K562 treated with DMSO at 1 percent for 4 hours (cell line): ENCODE results near the gene OR2Y1. TPM values are rescaled to one million over a fixed set of nuclear protein-coding genes. Genes with fewer than 3 reads are reported as not detected.

Source experiments
- total RNA-seq: library from RNA; unstranded; fragments of 300-600 nt; gene quantifications from 2 replicates; pipeline ENCODE4 v1.2.3, GENCODE V29; 2022; ENCODE audit not compliant: insufficient read depth

Gene OR2Y1, protein sequence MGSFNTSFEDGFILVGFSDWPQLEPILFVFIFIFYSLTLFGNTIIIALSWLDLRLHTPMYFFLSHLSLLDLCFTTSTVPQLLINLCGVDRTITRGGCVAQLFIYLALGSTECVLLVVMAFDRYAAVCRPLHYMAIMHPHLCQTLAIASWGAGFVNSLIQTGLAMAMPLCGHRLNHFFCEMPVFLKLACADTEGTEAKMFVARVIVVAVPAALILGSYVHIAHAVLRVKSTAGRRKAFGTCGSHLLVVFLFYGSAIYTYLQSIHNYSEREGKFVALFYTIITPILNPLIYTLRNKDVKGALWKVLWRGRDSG
- total RNA-seq, result not detected in 2 replicates

DNA sequence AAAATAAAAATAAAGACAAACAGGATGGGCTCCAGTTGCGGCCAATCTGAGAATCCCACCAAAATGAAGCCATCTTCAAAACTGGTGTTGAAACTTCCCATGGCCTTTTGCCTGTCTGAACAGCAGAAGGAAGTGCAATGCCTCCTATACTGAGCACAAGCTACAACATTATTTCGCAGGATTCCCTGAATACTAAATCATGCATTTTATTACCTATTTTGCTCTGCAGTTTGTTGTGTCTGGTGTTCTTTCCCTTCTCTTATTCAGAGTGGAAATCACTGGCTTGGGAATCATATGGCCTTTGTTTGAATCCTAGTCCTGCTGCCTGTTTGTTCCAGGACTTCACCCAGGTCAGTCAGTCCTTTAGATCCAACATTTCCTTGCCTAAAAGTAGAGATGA is at the start of gene OR2Y1:
Gene OR2Y1, minus strand, starts transcription at position 101 of the 400 bp plus-strand sequence. Its CDS starts 0 bp downstream, at position 101.

Other genes with a start within 250 kb of the OR2Y1 start
- 11.6 and 11.8 TPM in 2 replicates for gene CNOT6, start 245.7 kb downstream of the OR2Y1 start, total RNA-seq
- not detected in 2 replicates for gene SCGB3A1, start 148.6 kb downstream of the OR2Y1 start, total RNA-seq
- 0.62 and 1.2 TPM in 2 replicates for gene FLT4, start 90.5 kb downstream of the OR2Y1 start, total RNA-seq
- gene MGAT1, start 62.7 kb upstream of the OR2Y1 start, total RNA-seq, result 111 and 122 TPM in 2 replicates
- gene ZFP62, start 121.2 kb upstream of the OR2Y1 start, total RNA-seq, result 6.6 and 10.2 TPM in 2 replicates
- gene BTNL8, start 159.1 kb upstream of the OR2Y1 start, total RNA-seq, result not detected in 2 replicates
- gene BTNL3, start 248.8 kb upstream of the OR2Y1 start, total RNA-seq, result not detected in 2 replicates